Nephron progenitor cell (in vitro differentiated cells): ENCODE results near the gene POLA1.

Experiments
- DNase-seq: peaks from one replicate; pipeline ENCODE4 v3.0.0; 2021
- H3K27ac Mint-ChIP-seq: 2 replicates; pipeline ENCODE4 v1.8.0; 2021; ENCODE audit warnings: mild to moderate bottlenecking, moderate library complexity, mixed read lengths
- H3K27me3 Mint-ChIP-seq: 2 replicates; pipeline ENCODE4 v1.8.0; 2021; ENCODE audit warnings: mild to moderate bottlenecking, low read depth, mixed read lengths; ENCODE audit not compliant: poor library complexity
- H3K36me3 Mint-ChIP-seq: 2 replicates; pipeline ENCODE4 v1.8.0; 2021; ENCODE audit warnings: low read depth, mixed read lengths
- H3K4me1 Mint-ChIP-seq: 2 replicates; pipeline ENCODE4 v1.8.0; 2021; ENCODE audit warnings: mixed read lengths
- H3K4me3 Mint-ChIP-seq: 2 replicates; pipeline ENCODE4 v1.8.0; 2021; ENCODE audit warnings: mild to moderate bottlenecking, moderate library complexity, mixed read lengths
- H3K9me3 Mint-ChIP-seq: 2 replicates; pipeline ENCODE4 v1.8.0; 2021; ENCODE audit warnings: mild to moderate bottlenecking, moderate library complexity, mixed read lengths
- CTCF ChIP-seq: fragments of 200-600 bp; sonication (generic); IDR thresholded peaks from 2 replicates; pipeline ENCODE4 v1.5.0; 2021; ENCODE audit warnings: antibody characterized with exemption

The POLA1 gene

GRCh38 chrX:24920769-24921168 is 227.1 kb downstream of the POLA1 start:
- TF ChIP-seq CTCF: no peak
- Mint-ChIP-seq H3K4me1 (no peaks in the 10 kb centered on the region), H3K9me3 (no peaks in the 10 kb centered on the region), H3K27me3 (no peaks in the 10 kb centered on the region), H3K4me3 (no peak overlapping the region), H3K27ac (no peak overlapping the region), H3K36me3 (peaks cover 34% of the 10 kb centered on the region)
- DNase-seq: no peak

DNA sequence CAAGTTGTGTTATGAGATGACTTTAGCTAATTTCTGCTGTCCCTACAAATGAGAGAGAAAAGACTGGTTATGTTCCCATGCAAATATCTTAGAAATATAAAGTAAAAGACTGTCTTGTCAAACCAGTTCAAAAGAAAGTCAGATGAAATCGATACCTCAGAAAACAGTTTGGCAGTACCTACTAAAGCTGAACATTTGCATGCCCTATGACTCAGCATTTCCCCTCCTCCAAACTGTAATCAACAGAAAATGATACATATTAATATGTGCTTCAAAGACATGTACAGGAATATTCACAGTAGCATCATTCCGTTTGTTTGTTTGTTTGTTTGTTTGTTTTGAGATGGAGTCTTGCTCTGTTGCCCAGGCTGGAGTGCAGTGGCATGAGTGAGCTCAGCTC is 231.7 kb downstream of the POLA1 start:
- DNase-seq: no peak
- Mint-ChIP-seq H3K36me3 (peaks cover 35% of the 10 kb centered on the region), H3K9me3 (no peaks in the 10 kb centered on the region), H3K4me1 (no peaks in the 10 kb centered on the region), H3K27me3 (peaks cover 2% of the 10 kb centered on the region), H3K27ac (no peak overlapping the region), H3K4me3 (no peak overlapping the region)
- no peak for TF ChIP-seq CTCF

GRCh38 chrX:24927372-24927771 is 233.7 kb downstream of the POLA1 start:
- H3K4me3 Mint-ChIP-seq: no peak overlapping the region
- H3K27me3 Mint-ChIP-seq: peaks cover 2% of the 10 kb centered on the region
- no peak for DNase-seq
- no peaks in the 10 kb centered on the region for H3K4me1 Mint-ChIP-seq
- no peak overlapping the region for H3K27ac Mint-ChIP-seq
- no peak for TF ChIP-seq CTCF
- peaks cover 34% of the 10 kb centered on the region for H3K36me3 Mint-ChIP-seq
- H3K9me3 Mint-ChIP-seq: no peaks in the 10 kb centered on the region

- Mint-ChIP-seq H3K27ac (no peak overlapping the region), H3K36me3 (peaks cover 40% of the 10 kb centered on the region), H3K27me3 (peaks cover 2% of the 10 kb centered on the region), H3K4me3 (no peak overlapping the region), H3K9me3 (no peaks in the 10 kb centered on the region), H3K4me1 (no peaks in the 10 kb centered on the region)
- DNase-seq: no peak
- no peak for TF ChIP-seq CTCF
Observed at GRCh38 chrX:24928114-24928513, 234.4 kb downstream of the POLA1 start.

DNA sequence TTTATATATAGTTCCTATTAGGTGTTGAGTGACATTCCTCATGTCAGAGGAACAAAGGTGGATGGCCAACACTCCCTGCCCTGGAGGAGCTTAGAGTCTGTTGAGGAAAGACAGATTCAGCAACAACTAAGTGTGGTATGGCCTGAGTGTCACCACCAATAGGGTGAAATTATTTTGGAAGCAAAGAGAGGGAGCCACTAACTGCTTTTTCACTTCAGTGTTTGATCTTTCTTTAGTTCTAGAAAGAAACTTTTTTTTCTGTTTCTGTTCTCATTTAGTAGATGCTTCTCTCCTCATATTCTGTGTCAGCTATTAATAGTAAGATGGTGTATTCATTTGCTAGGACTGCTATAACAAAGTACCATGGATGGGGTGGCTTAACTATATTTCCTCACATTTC is 240.6 kb downstream of the POLA1 start:
- Mint-ChIP-seq H3K4me1 (no peaks in the 10 kb centered on the region), H3K4me3 (no peak overlapping the region), H3K27ac (no peak overlapping the region), H3K36me3 (peaks cover 40% of the 10 kb centered on the region), H3K9me3 (no peaks in the 10 kb centered on the region), H3K27me3 (no peaks in the 10 kb centered on the region)
- DNase-seq: no peak
- TF ChIP-seq CTCF: no peak

- DNase-seq: no peak
- no peak overlapping the region for H3K4me3 Mint-ChIP-seq
- peaks cover 6% of the 10 kb centered on the region for H3K4me1 Mint-ChIP-seq
Observed at GRCh38 chrX:24945009-24945408, 251.3 kb downstream of the POLA1 start.

More at GRCh38 chrX:24945009-24945408, 251.3 kb downstream of the POLA1 start:
- Mint-ChIP-seq H3K36me3 (peaks cover 6% of the 10 kb centered on the region), H3K9me3 (no peaks in the 10 kb centered on the region), H3K27me3 (no peaks in the 10 kb centered on the region), H3K27ac (no peak overlapping the region)
- TF ChIP-seq CTCF: no peak
